Measurements from ENCODE around the gene TMED9.

The TMED9 gene

DNA sequence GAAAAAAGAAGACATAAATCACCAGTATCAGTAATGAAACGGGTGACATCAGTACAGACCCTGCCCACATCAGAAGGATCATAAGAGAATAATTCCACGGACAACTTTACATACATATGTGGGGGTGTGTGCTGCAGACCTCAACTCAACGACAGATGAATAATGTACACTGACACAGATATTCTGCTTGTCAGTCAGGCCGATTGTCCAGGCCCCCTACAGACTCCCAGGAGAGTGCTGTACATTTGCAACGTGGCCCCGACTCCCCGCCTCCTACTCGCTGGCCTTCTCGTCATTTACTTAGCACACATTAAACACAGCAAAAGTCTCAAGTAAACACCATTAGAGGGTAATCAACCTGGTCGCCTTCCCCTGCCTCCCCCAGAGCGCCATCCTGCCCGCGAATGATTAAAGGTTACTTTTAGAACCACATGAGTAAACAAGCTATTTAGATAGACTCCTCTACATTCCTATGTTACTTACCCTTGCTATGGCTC is 3.5 kb upstream of the TMED9 start:
- DNase-seq, result no peak

- no peak for DNase-seq
Measured at GRCh38 chr5:177590406-177590805, 1.6 kb upstream of the TMED9 start.

GRCh38 chr5:177591690-177592009 is 353 bp upstream of the TMED9 start:
- DNase-seq, result no peak

DNA sequence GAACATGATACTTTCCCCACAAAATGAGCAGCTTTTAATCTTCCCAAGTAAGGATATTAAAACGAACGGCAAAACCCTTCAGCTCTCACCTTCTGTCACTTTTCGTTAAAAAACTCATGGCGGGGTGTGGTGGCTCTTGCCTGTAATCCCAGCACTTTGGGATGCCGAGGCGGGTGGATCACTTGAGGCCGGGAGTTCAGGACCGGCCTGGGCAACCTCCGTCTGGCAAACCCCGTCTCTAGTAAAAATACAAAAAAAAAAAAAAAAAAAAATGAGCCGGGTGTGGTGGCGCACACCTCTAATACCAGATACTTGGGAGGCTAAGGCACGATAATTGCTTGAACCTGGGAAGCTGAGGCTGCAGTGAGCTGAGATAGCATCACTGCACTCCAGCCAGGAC is 902 bp downstream of the TMED9 start:
- DNase-seq, result no peak

- DNase-seq, result peak; percentile 4
Measured at GRCh38 chr5:177593511-177593910, 1.5 kb downstream of the TMED9 start.

- no peak for DNase-seq
Measured at GRCh38 chr5:177594071-177594470, 2.1 kb downstream of the TMED9 start.

- DNase-seq, result no peak
Measured at GRCh38 chr5:177595026-177595585, 3.1 kb downstream of the TMED9 start.

GRCh38 chr5:177595991-177596774 is 4.2 kb downstream of the TMED9 start:
- DNase-seq, result no peak

DNA sequence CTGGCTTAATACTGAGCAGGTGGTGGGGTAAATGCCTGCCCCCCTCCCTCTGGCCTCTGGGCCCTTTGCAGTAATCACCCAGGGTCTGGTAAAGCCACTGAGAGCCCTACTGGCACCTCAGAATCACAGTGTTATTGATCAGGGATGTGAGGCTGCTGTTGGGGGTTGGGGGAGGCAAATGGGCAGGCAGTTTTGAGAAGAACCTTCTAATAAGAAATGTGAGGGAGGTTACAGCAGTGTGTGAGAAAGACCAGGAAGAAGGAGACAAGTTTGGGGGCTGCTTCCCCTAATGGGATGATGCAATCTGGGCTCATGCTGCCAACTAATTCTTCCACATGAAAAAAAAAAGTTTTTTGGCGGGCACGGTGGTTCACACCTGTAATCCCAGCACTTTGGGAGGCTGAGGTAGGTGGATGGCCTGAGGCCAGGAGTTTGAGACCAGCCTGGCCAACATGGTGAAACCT is 4.8 kb downstream of the TMED9 start:
- no peak for DNase-seq

DNA sequence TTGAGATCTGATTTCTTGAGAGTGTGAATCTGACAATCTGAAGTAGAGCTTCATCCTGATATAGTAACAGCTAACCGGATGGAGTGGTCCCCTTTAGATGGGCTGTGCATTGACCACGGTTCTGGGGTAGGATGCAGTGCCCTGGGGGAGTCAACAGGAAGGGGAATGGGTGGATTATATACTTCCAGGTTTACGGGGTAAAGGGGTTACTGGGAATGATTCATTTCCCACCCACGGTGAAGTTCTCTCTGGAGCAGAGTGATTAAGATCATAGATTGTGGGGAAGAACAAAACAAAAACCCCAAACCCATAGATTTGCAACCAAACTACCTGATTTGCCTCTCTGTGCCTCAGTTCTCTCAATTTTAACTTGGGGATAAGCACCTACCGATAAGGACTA is 6.5 kb downstream of the TMED9 start:
- DNase-seq, result peak; percentile 20

DNA sequence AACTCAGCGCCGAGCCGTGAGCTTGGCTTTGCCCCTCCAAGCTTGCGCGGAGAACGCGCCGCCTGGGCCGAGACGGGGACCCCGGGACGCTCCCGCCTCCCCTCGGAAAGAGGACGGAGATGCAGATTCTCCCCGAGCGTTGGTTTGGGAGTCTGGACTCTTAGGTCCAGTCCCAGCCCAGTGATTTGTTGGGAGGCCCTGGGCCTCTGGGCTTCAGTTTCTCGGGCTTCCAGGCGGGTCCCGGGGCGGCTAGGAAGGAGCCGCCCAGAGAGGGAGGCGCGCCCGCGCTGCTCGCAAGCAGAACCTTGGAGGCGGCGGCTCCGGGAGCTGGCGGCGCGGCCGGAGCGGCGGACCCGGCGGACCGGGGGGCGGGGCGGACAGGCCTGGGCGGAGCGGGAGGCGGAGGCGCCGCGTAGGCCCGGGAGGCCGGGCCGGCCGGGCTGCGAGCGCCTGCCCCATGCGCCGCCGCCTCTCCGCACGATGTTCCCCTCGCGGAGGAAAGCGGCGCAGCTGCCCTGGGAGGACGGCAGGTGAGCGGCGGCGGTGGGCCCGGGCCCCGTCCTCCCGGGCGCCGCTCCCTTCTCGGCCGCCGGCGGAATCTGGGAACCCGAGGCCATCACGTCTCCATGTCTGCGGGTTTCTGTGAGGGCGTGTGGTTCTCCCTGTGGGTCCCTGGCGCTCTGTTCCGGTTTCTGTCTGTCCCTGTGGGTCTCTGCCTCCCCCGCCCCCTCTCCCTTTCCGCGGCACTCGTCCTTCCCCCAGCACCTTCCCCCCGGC is 7.9 kb downstream of the TMED9 start, which contains the start of gene B4GALT7:
TSS of gene B4GALT7 (plus strand) at position 402 of the 777 bp plus-strand sequence. CDS start at position 481, 79 bp downstream.
- peak; percentile 83 for DNase-seq

DNA sequence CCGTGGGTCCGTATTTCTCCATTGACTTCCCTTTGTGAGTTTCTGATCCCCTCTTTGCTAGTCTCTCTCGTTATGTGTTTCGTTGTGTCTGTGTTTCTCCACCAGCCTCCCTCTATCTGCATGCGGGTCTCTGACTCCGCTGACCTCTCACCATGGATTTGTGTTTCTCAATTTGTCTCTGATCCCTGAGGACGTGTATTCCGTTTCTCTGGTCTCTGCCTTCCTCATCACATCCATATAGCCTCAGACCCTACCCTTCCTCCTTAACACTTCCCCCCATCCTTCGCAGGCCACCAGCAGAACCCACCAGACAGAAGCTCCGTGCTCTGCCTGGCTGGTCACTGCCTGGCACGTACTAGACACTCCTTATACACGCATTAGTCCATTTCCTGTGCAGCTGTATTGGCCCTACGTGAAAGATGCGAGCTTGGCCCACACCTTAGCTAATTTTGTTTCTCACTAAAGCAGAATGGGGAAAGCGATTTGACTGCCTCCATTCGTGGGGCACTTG is 8.6 kb downstream of the TMED9 start:
- DNase-seq, result no peak

GRCh38 chr5:177601126-177601525 is 9.1 kb downstream of the TMED9 start:
- no peak for DNase-seq

- DNase-seq, result peak; percentile 11
Measured at GRCh38 chr5:177601577-177602457, 9.8 kb downstream of the TMED9 start.

GRCh38 chr5:177602458-177602830 is 10.4 kb downstream of the TMED9 start:
- DNase-seq, result no peak

DNA sequence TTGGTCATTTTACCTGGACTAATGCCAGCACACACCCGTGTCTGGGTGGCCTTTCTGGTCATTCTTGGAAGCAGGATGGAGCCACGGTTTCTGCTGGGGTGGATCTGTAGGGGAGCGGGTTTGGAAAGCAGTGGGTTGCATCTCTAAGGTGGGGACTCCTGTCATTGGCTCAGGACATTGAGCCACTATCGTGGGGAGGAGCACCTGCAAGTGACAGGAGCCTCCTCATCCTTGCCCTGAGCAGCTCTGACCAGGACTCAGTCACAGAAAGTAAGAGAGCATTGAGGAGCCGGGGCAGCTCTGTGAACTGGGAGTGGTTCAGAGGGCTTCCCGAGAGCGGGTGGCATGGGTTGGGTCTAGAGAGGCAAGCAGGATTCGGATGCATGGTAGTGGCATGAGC is 11.6 kb downstream of the TMED9 start:
- DNase-seq, result no peak

GRCh38 chr5:177604116-177604521 is 12.1 kb downstream of the TMED9 start:
- no peak for DNase-seq

DNA sequence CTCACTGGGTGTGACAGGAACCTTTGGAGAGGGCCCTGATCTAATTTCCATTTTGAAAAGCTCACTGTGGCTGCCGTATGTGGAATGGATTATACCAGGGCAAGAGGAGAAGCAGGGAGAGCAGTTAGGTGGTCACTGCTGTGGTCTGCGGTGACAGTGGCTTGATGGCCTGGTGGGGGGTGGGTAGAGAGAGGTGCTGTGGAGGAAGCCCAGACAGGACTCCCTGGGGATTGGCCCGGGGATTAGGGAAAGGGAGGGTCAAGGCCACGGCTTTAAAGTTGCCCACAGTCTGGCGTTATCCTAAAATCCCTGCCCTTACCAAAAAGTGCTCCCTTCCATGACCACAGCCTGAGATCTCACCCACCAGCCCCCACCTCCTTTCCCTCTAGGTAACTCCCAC is 12.7 kb downstream of the TMED9 start:
- no peak for DNase-seq

GRCh38 chr5:177605078-177605477 is 13.1 kb downstream of the TMED9 start:
- DNase-seq, result no peak

DNA sequence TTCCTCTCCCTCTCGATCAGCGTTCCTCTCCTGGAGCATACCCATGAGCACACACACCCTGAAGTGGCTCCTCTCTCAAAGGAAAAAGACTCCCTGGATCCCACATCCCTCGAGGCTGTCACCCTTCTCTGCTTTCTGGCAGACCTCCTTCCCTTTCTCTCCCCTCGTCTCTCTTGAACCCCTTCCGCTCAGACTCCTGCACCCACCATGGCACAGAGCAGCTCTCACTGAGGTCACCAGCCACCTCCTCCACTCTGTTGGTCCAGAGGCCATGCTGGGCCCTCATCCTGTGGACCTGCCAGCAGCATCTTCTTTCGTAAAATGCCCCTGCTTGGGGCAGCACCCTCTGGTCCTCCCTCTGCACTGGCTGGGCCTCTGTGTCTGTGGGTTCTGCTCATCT is 13.7 kb downstream of the TMED9 start:
- no peak for DNase-seq

GRCh38 chr5:177606071-177607051 is 14.4 kb downstream of the TMED9 start:
- no peak for DNase-seq
